Upper lobe of left lung (tissue), 6 donors: ENCODE results near the gene PEX7. TPM values are rescaled to one million over a fixed set of nuclear protein-coding genes. Genes with fewer than 3 reads are reported as not detected.

Source experiments
- ATAC-seq, 2 donors: fragments of 200-7000 bp; cut with Tn5 transposase; one replicate each; pipeline ENCODE4 v1.9.1; 2022; ENCODE audit warnings: mild to moderate bottlenecking in 2 of 2, moderate library complexity in 2 of 2; ENCODE audit not compliant: low FRiP score in 2 of 2
- DNase-seq, 2 donors: peaks; one replicate each; pipeline ENCODE4 v3.0.0-alpha.2; 2019 to 2020
- H3K27ac ChIP-seq, 4 donors: fragments of 200-600 bp; sonication (generic); one replicate each; pipeline ENCODE4 v1.5.1; 2016 to 2019
- H3K27me3 ChIP-seq, 4 donors: fragments of 200-600 bp; sonication (generic); one replicate each; pipeline ENCODE4 v1.5.1; 2017 to 2019
- H3K36me3 ChIP-seq, 4 donors: fragments of 200-600 bp; sonication (generic); one replicate each; pipeline ENCODE4 v1.5.1; 2016 to 2019
- H3K4me1 ChIP-seq, 4 donors: fragments of 200-600 bp; sonication (generic); one replicate each; pipeline ENCODE4 v1.5.1; 2018 to 2019
- H3K4me3 ChIP-seq, 4 donors: fragments of 200-600 bp; sonication (generic); one replicate each; pipeline ENCODE4 v1.5.1; 2017 to 2019; ENCODE audit warnings: mild to moderate bottlenecking in 2 of 4, moderate library complexity in 1 of 4
- H3K9me3 ChIP-seq, 4 donors: fragments of 200-600 bp; sonication (generic); one replicate each; pipeline ENCODE4 v1.5.1; 2018 to 2019
- EP300 ChIP-seq, 4 donors: sonication (generic); formaldehyde crosslinking; IDR thresholded peaks; one replicate each; pipeline ENCODE4 v1.5.1; 2017; ENCODE audit warnings: antibody characterized with exemption in 4 of 4, control low read depth in 2 of 4
- POLR2A ChIP-seq, 4 donors: fragments of 450-650 bp; IDR thresholded peaks; one replicate each; pipeline ENCODE4 v1.5.1; 2016 to 2017; ENCODE audit warnings: antibody characterized with exemption in 4 of 4, mild to moderate bottlenecking in 2 of 4
- POLR2AphosphoS5 ChIP-seq, 2 donors: sonication (generic); formaldehyde crosslinking; IDR thresholded peaks; one replicate each; pipeline ENCODE4 v1.5.1; 2017; ENCODE audit warnings: antibody characterized with exemption in 2 of 2
- WGBS, 2 donors: methylation state at CpG; one replicate each; pipeline ENCODE4 v1.1.5; 2017 to 2018; 5-methylcytosine and 5-hydroxymethylcytosine counted together
- total RNA-seq, 6 donors: library from RNA; depleted of rRNA in 4 of 6; stranded (reverse); fragments of >200 nt in 4 of 6; gene quantifications; one replicate each; pipeline versions ENCODE4 v1.1.0 to v1.2.1, GENCODE V29; 2016 to 2021
- TF ChIP-seq, protein P1 (sequence below), 6 experiments: fragments of 450-650 bp in 4 of 6; fragments of 200-600 bp in 2 of 6; sonication (generic) in 2 of 6; IDR thresholded peaks; one replicate each; pipeline ENCODE4 v1.5.1; 2016 to 2019; ENCODE audit warnings: antibody characterized with exemption in 6 of 6
- donor health status: DM: no; HTN: no; CAD: no; lungs with moderate emphysema.
- donor health status: DM: no; HTN: yes; CAD: no; lungs with severe emphysema.

The PEX7 gene
- total RNA-seq, 6 donors from 2014 or later: 6.7 to 11.7 (median 9.7) TPM

DNA sequence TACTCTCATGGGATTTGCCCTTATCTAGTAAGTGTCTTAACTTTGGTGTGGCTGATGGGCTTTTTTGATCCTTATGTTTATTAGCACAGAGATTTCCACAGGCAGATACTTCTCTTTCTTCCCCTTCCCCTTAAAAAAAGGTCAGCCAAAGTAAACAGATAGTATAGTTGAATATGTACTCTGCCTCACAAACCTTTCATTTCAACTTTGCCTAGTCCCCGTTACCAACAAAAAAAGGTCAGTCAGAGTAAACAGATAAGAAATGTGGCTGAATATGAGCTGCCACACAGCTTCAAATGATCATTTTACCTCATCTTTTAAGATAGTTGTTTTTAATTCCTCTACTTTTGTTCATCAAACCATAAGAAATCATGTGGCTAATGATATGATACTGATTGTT, 65.6 kb downstream of the PEX7 start:
- no peak for DNase-seq
- no peak for TF ChIP-seq POLR2AphosphoS5 (IDR thresholded peaks at IDR 0.05)
- TF ChIP-seq POLR2A (IDR thresholded peaks at IDR 0.05): no peak
- no peak for TF ChIP-seq EP300 (IDR thresholded peaks at IDR 0.05)
- H3K4me1 ChIP-seq: no peaks in the 10 kb centered on the region
- no peaks in the 10 kb centered on the region for H3K36me3 ChIP-seq
- H3K27me3 ChIP-seq: no peaks in the 10 kb centered on the region
- no peak for ATAC-seq
- no peak overlapping the region for H3K27ac ChIP-seq
- no peak overlapping the region for H3K4me3 ChIP-seq
- 0% methylated on average over 1 of the region's 1 CpG for WGBS, 2 donors
- no peaks in the 10 kb centered on the region for H3K9me3 ChIP-seq

DNA sequence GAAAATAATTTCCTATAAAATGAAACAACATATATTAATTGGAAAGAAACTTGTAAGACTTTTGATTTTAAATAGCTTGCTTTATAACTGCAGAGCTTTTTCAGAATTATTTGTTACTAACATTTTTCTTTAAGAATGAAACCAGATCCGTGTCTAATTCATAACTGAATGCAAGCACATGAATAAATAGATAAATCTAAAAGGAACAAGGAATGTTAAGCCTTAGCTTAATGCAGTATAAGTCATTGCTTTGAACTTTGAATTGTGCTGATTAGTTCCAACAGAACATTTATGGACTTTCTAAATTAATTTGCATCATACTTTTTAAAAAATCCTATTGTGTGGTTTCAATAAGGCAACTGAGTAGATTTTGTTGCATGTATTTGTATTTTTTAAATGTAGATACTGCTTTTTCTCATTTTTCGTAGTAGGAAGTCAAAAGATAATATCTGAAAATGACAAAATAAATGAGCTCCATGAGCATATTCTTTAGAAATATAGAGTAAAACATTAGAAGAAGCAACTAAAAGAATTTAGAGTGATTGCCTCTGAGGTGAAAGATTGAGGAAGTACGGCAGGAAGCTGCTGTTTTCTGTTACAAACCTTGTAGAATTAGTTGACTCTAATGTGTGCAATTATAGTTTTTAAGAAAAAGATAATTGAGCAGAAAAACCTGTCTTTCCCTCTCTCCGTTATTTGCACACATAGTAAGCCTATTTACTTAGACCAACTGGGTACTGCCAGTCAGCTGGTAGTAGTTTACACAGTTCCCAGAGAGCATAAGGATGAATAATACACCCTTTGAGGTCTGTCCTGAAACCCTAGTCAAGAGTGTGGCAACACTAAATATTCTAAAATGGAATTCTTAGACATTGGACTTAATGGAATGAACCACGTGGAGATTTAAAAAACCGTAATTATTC, 67.1 kb downstream of the PEX7 start:
- Histone ChIP-seq H3K4me1 (no peaks in the 10 kb centered on the region), H3K36me3 (no peaks in the 10 kb centered on the region), H3K27me3 (no peaks in the 10 kb centered on the region), H3K4me3 (no peak overlapping the region), H3K27ac (no peak overlapping the region), H3K9me3 (no peaks in the 10 kb centered on the region)
- WGBS, 2 donors: 54% methylated on average over 6 of the region's 6 CpGs
- ATAC-seq: no peak
- TF ChIP-seq EP300 (IDR thresholded peaks at IDR 0.05): no peak
- no peak for TF ChIP-seq POLR2AphosphoS5 (IDR thresholded peaks at IDR 0.05)
- no peak for TF ChIP-seq POLR2A (IDR thresholded peaks at IDR 0.05)
- TF ChIP-seq, protein P1, sequence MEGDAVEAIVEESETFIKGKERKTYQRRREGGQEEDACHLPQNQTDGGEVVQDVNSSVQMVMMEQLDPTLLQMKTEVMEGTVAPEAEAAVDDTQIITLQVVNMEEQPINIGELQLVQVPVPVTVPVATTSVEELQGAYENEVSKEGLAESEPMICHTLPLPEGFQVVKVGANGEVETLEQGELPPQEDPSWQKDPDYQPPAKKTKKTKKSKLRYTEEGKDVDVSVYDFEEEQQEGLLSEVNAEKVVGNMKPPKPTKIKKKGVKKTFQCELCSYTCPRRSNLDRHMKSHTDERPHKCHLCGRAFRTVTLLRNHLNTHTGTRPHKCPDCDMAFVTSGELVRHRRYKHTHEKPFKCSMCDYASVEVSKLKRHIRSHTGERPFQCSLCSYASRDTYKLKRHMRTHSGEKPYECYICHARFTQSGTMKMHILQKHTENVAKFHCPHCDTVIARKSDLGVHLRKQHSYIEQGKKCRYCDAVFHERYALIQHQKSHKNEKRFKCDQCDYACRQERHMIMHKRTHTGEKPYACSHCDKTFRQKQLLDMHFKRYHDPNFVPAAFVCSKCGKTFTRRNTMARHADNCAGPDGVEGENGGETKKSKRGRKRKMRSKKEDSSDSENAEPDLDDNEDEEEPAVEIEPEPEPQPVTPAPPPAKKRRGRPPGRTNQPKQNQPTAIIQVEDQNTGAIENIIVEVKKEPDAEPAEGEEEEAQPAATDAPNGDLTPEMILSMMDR (IDR thresholded peaks at IDR 0.05): no peak
- no peak for DNase-seq

DNA sequence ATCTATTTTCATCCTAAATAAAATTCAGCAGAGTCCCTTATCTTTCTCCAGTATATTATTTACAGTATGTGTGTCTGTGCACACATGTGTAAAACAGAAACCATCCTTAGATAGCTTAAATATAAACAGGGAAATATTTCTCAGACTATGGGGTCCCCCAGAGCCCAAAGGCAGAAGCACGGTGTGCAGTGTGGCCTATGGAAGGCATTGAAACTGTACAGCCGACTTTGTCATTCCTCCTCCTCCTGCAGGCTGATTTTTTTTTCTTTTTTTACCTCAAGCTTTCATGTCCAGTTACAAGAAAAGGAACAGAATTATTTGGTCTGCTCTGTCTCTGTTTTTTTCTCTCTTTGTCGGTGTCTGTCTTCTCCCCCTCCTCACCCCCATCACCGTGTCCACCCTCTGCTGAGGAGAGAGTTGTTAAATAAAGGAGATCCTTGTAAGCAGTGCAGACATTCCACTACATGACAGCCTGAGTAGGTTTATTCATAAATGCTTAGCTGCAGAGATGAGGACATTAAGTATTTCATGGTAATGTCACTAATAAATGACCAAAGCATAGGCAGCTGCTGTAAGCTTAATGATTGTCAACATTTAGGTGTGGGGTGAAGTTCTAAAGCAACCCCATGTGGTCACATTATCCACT, 67.9 kb downstream of the PEX7 start:
- DNase-seq: no peak
- Histone ChIP-seq H3K27ac (no peak overlapping the region), H3K4me3 (no peak overlapping the region), H3K9me3 (no peaks in the 10 kb centered on the region), H3K27me3 (no peaks in the 10 kb centered on the region), H3K4me1 (no peaks in the 10 kb centered on the region), H3K36me3 (no peaks in the 10 kb centered on the region)
- WGBS, 2 donors: 54 to 65% methylated on average over 4 of the region's 4 CpGs
- no peak for TF ChIP-seq EP300 (IDR thresholded peaks at IDR 0.05)
- TF ChIP-seq POLR2AphosphoS5 (IDR thresholded peaks at IDR 0.05): no peak
- TF ChIP-seq POLR2A (IDR thresholded peaks at IDR 0.05): no peak
- TF ChIP-seq, protein P1 (IDR thresholded peaks at IDR 0.05): no peak
- no peak for ATAC-seq

DNA sequence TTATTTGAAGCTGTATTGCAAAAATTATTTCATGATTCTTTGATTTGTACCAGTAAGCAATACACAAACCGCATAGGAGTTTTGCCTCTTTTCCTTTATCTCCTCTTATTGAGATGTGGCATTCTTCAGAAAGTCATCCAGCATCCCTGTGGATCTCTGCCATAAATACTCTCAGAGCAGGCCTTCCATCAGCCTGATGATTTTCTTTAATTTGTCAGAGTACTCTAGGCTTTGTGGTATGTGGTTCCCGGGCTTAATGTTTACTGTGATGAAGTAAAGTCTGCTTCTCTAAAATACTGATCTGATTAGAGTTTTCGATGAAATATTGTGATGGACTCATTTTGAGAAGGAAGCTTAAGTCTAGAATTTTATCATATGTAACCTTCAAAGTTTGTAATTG, 68.6 kb downstream of the PEX7 start:
- no peaks in the 10 kb centered on the region for H3K4me1 ChIP-seq
- WGBS, 2 donors: 77 to 90% methylated on average over 3 of the region's 3 CpGs
- ATAC-seq: no peak
- H3K4me3 ChIP-seq: no peak overlapping the region
- no peak for TF ChIP-seq EP300 (IDR thresholded peaks at IDR 0.05)
- no peak for TF ChIP-seq POLR2AphosphoS5 (IDR thresholded peaks at IDR 0.05)
- TF ChIP-seq, protein P1 (IDR thresholded peaks at IDR 0.05): no peak
- no peak for TF ChIP-seq POLR2A (IDR thresholded peaks at IDR 0.05)
- no peak for DNase-seq
- no peaks in the 10 kb centered on the region for H3K27me3 ChIP-seq
- no peaks in the 10 kb centered on the region for H3K36me3 ChIP-seq
- H3K9me3 ChIP-seq: no peaks in the 10 kb centered on the region
- H3K27ac ChIP-seq: no peak overlapping the region

DNA sequence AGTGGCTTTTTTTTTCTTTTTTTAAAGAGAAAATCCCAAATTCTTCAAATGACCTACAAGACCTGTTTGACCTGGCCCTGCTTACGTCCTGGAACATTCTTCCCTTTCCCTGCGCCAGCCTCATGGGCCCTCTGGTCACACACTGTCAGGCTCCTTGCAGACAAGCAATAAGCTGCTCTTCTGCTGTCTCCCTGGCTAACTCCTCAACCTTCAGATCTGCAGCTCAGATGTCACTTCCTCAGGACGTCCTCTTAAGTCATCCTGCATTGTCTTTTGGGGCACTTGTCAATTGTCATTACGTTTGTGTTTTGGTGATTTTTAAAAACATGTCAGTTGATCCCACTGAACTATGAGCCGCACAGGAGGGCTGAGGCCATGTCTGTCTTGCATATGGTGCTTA, 70.8 kb downstream of the PEX7 start:
- WGBS, 2 donors: 63 to 68% methylated on average over 5 of the region's 5 CpGs

More for the DNA sequence above, 70.8 kb downstream of the PEX7 start:
- no peak for TF ChIP-seq EP300 (IDR thresholded peaks at IDR 0.05)
- TF ChIP-seq POLR2A (IDR thresholded peaks at IDR 0.05): no peak
- TF ChIP-seq, protein P1 (IDR thresholded peaks at IDR 0.05): no peak
- TF ChIP-seq POLR2AphosphoS5 (IDR thresholded peaks at IDR 0.05): no peak
- ATAC-seq (no peak), DNase-seq (no peak)
- Histone ChIP-seq H3K27ac (no peak overlapping the region), H3K4me3 (no peak overlapping the region), H3K36me3 (peaks cover 0 to 2% (median 0%) of the 10 kb centered on the region in 4 donors), H3K9me3 (no peaks in the 10 kb centered on the region), H3K4me1 (no peaks in the 10 kb centered on the region), H3K27me3 (no peaks in the 10 kb centered on the region)
